22Rv1 (cell line): ENCODE measurements around the gene KANSL1.

Experiments
- H3K27ac ChIP-seq: fragments of 450-650 bp; 2 replicates; pipeline ENCODE4 v1.5.1; 2017
- CTCF ChIP-seq: fragments of 450-650 bp; IDR thresholded peaks from 2 replicates; pipeline ENCODE4 v1.5.1; 2017; ENCODE audit warnings: mild to moderate bottlenecking
- ZFX ChIP-seq: fragments of 450-650 bp; IDR thresholded peaks from 2 replicates; pipeline ENCODE4 v1.6.1; 2017; ENCODE audit warnings: antibody characterized with exemption, borderline replicate concordance

The KANSL1 gene

GRCh38 chr17:46035112-46035818 lies 158.0 kb downstream of the KANSL1 start:
- no peak overlapping the region for H3K27ac ChIP-seq

GRCh38 chr17:46033392-46033791 lies 159.8 kb downstream of the KANSL1 start:
- TF ChIP-seq ZFX (no peak), CTCF (no peak)
- H3K27ac ChIP-seq = no peak overlapping the region

More at GRCh38 chr17:46035112-46035818, 158.0 kb downstream of the KANSL1 start:
- TF ChIP-seq CTCF (no peak), ZFX (no peak)

GRCh38 chr17:46032909-46033308 lies 160.3 kb downstream of the KANSL1 start:
- no peak for TF ChIP-seq ZFX
- TF ChIP-seq CTCF = no peak
- no peak overlapping the region for H3K27ac ChIP-seq

- H3K27ac ChIP-seq = no peak overlapping the region
- no peak for TF ChIP-seq CTCF
- TF ChIP-seq ZFX = no peak
Observed at GRCh38 chr17:46031920-46032319, 161.3 kb downstream of the KANSL1 start.

GRCh38 chr17:46031440-46031839 lies 161.8 kb downstream of the KANSL1 start:
- no peak overlapping the region for H3K27ac ChIP-seq
- TF ChIP-seq CTCF (no peak), ZFX (no peak)

- no peak for TF ChIP-seq CTCF
- TF ChIP-seq ZFX = no peak
- H3K27ac ChIP-seq = no peak overlapping the region
Observed at GRCh38 chr17:46030752-46031151, 162.5 kb downstream of the KANSL1 start.

- TF ChIP-seq CTCF = no peak
- no peak for TF ChIP-seq ZFX
- no peak overlapping the region for H3K27ac ChIP-seq
Observed at GRCh38 chr17:46029627-46030026, 163.6 kb downstream of the KANSL1 start.
